Measurements from ENCODE around the gene GTPBP2. TPM values are rescaled to one million over a fixed set of nuclear protein-coding genes. Genes with fewer than 3 reads are reported as not detected.

GTPBP2 gene
- total and polyA plus RNA-seq, 2 of the 8 experiments (the other 6 are each of a cell fraction or from before 2014, with no cell fraction given) = 58.3 to 86.1 TPM

DNA sequence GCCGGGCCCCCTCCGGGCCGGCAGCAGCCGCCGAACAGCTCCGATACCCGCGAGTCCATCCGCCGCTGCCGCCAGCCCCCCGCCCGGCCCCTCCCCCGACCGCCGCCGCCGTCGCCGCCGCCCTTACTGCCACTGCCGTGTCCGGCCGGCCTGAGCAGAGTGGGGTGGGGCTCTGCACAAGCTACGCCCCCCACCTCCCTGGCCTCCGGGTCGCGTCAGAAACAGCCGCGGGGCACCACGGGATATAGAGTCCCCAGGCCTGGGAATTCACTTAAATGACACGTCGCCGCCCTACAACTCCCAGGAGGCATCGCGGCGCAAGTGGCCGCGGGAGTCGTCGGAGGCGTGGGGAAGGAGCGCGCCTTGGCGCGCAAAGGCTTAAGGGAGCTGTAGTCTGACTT is at the start of gene GTPBP2 (continued):
- no peak for TF ChIP-seq PHF8 (conservative IDR thresholded peaks at IDR 0.05; ENCODE audit: low read depth, low read length)
- peak; percentile 63; the same call in 1 of the 2 replicates for TF ChIP-seq SP1 (IDR thresholded peaks at IDR 0.05; ENCODE audit: low read depth, low read length)
- TF ChIP-seq CHD7 (IDR thresholded peaks at IDR 0.05; ENCODE audit: insufficient replicate concordance, low read length) = no peak
- TF ChIP-seq, protein P1, sequence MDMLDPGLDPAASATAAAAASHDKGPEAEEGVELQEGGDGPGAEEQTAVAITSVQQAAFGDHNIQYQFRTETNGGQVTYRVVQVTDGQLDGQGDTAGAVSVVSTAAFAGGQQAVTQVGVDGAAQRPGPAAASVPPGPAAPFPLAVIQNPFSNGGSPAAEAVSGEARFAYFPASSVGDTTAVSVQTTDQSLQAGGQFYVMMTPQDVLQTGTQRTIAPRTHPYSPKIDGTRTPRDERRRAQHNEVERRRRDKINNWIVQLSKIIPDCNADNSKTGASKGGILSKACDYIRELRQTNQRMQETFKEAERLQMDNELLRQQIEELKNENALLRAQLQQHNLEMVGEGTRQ (IDR thresholded peaks at IDR 0.05; ENCODE audit: low read length) = no peak
- TF ChIP-seq NRF1 (IDR thresholded peaks at IDR 0.05; ENCODE audit: low read depth, low read length) = no peak
- TF ChIP-seq SIX5 (IDR thresholded peaks at IDR 0.05; ENCODE audit: low read depth, low read length) = peak; percentile 93
- peak; percentile 32; the same call in 1 of the 2 replicates for TF ChIP-seq TAF1 (IDR thresholded peaks at IDR 0.05; ENCODE audit: low read depth, low read length)
- TF ChIP-seq CREB1 (IDR thresholded peaks at IDR 0.05) = peak; percentile 93
- TF ChIP-seq, protein P2, sequence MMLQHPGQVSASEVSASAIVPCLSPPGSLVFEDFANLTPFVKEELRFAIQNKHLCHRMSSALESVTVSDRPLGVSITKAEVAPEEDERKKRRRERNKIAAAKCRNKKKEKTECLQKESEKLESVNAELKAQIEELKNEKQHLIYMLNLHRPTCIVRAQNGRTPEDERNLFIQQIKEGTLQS (IDR thresholded peaks at IDR 0.05; ENCODE audit: insufficient read depth, low read depth, low read length) = peak; percentile 44; the same call in 1 of the 2 replicates
- TF ChIP-seq CHD2 (IDR thresholded peaks at IDR 0.05; ENCODE audit: low read length) = peak; percentile 74
